Mucosa of descending colon (tissue), 3 donors: ENCODE results near the gene GJA4. TPM values are rescaled to one million over a fixed set of nuclear protein-coding genes. Genes with fewer than 3 reads are reported as not detected.

Experiments
- ATAC-seq: fragments of 200-7000 bp; cut with Tn5 transposase; one replicate; pipeline ENCODE4 v1.9.1; 2020; ENCODE audit warnings: mild to moderate bottlenecking, moderate library complexity
- DNase-seq, 3 donors: peaks; one replicate each; pipeline ENCODE4 v3.0.0-alpha.2; 2020
- H3K36me3 ChIP-seq: fragments of 200-600 bp; one replicate; pipeline ENCODE4 v1.8.0; 2021; ENCODE audit warnings: low read depth, mild to moderate bottlenecking
- H3K4me1 ChIP-seq: fragments of 200-600 bp; one replicate; pipeline ENCODE4 v1.8.0; 2021; ENCODE audit warnings: low read depth, mild to moderate bottlenecking
- H3K4me3 ChIP-seq: fragments of 200-600 bp; one replicate; pipeline ENCODE4 v1.8.0; 2021; ENCODE audit warnings: mild to moderate bottlenecking
- H3K9me3 ChIP-seq: fragments of 200-600 bp; one replicate; pipeline ENCODE4 v1.8.0; 2021; ENCODE audit warnings: mild to moderate bottlenecking
- CTCF ChIP-seq: fragments of 200-600 bp; IDR thresholded peaks from one replicate; pipeline ENCODE4 v1.8.0; 2022; ENCODE audit warnings: antibody characterized with exemption, mild to moderate bottlenecking
- intact Hi-C, 2 donors: fragments of 100-400 bp; cut with DNase I in 1 of 2; cut with micrococcal nuclease in 1 of 2; formaldehyde crosslinking; loops; one replicate each; pipeline versions ENCODE4 v1.11.0 to v1.11.1; 2022; cut with DNase I, micrococcal nuclease
- total RNA-seq, 3 donors: library from RNA; stranded (reverse); fragmentation: NEBNext Ultra II Directional in 2 of 3; extraction: Animal tissue kit (Norgen Biotek cat#: 25700) in 2 of 3; gene quantifications; one replicate each; pipeline versions ENCODE4 v1.2.1 to v1.2.4, GENCODE V29; 2021 to 2023
- donor health status: DM: no; HTN: no; CAD: no; lungs with moderate emphysema.
- donor health status: DM: no; HTN: no; CAD: no.
- donor health status: DM: no; HTN: yes; CAD: no.

Gene GJA4
- total RNA-seq, 3 donors from 2014 or later = 0.84 to 4.1 (median 2.7) TPM

DNA sequence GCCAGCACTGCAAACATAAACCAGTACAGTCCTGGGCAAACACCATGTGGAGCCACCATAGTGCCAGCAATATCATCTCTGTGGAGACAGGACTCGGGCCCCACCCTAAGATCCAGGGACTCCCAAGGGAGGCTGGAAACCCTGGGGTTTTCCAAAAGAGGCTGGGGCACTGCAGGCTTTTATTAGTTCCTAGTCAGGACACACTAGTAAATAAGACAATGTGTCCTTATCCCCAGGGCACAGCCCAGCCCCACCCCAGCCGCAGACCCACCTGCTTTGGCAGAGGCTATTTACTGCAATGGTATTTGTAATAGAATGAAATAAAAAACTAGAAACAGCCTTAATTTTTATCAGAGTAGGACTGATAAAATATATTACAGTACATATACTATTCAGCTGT lies 12.3 kb upstream of the GJA4 start:
- intact Hi-C loops = no loop called here
- no peak for ATAC-seq
- TF ChIP-seq CTCF = no peak
- peak in 1 of 3 donors; percentile 17 for DNase-seq
- no peaks in the 10 kb centered on the region for H3K9me3 ChIP-seq
- no peaks in the 10 kb centered on the region for H3K36me3 ChIP-seq
- no peak overlapping the region for H3K4me3 ChIP-seq
- peaks cover 15% of the 10 kb centered on the region for H3K4me1 ChIP-seq

GRCh38 chr1:34781071-34781843 lies 11.5 kb upstream of the GJA4 start, which contains the start of gene GJB3:
TSS of gene GJB3 (plus strand) at chr1:34781214. CDS start at chr1:34784763, 3,549 bp downstream.
- intact Hi-C loops = no loop called here
- H3K4me1 ChIP-seq = peaks cover 17% of the 10 kb centered on the region
- peak within 1 kb of the TSS; percentile 14 for H3K4me3 ChIP-seq
- H3K9me3 ChIP-seq = no peaks in the 10 kb centered on the region
- DNase-seq (peak in 2 of 3 donors; percentile 41 to 68), ATAC-seq (peak; percentile 55)
- no peaks in the 10 kb centered on the region for H3K36me3 ChIP-seq
- no peak for TF ChIP-seq CTCF

- peak; percentile 73 to 76 (median 74) for DNase-seq
- no peaks in the 10 kb centered on the region for H3K36me3 ChIP-seq
- ATAC-seq = peak; percentile 56
- peaks cover 23% of the 10 kb centered on the region for H3K4me1 ChIP-seq
- H3K4me3 ChIP-seq = peak overlapping the region; percentile 14
- intact Hi-C loops = no loop called here
- no peaks in the 10 kb centered on the region for H3K9me3 ChIP-seq
- TF ChIP-seq CTCF = no peak
Measured at GRCh38 chr1:34781844-34782391, 10.9 kb upstream of the GJA4 start.

DNA sequence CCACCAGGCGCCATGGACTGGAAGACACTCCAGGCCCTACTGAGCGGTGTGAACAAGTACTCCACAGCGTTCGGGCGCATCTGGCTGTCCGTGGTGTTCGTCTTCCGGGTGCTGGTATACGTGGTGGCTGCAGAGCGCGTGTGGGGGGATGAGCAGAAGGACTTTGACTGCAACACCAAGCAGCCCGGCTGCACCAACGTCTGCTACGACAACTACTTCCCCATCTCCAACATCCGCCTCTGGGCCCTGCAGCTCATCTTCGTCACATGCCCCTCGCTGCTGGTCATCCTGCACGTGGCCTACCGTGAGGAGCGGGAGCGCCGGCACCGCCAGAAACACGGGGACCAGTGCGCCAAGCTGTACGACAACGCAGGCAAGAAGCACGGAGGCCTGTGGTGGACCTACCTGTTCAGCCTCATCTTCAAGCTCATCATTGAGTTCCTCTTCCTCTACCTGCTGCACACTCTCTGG lies 8.0 kb upstream of the GJA4 start:
- TF ChIP-seq CTCF = no peak
- no peak for DNase-seq

GRCh38 chr1:34785231-34785874 lies 7.4 kb upstream of the GJA4 start:
- Histone ChIP-seq H3K36me3 (no peaks in the 10 kb centered on the region), H3K4me3 (no peak overlapping the region), H3K9me3 (no peaks in the 10 kb centered on the region), H3K4me1 (peaks cover 25% of the 10 kb centered on the region)
- DNase-seq (no peak), ATAC-seq (no peak)
- no peak for TF ChIP-seq CTCF
- intact Hi-C loops = no loop called here

More for the DNA sequence above, 8.0 kb upstream of the GJA4 start:
- ATAC-seq = no peak
- no peaks in the 10 kb centered on the region for H3K9me3 ChIP-seq
- no peaks in the 10 kb centered on the region for H3K36me3 ChIP-seq
- peaks cover 25% of the 10 kb centered on the region for H3K4me1 ChIP-seq
- no peak overlapping the region for H3K4me3 ChIP-seq
- intact Hi-C loops = no loop called here
